NCI-H69 (cell line): ENCODE data around the gene CREB3L2.
A peak's percentile ranks its signal among the peaks of the same experiment; 100 is the strongest.
"Not testable (repeated sequence)": the region's sequence is repeated elsewhere in the genome, so short reads cannot be mapped to it uniquely, and the experiment has no call there.

Experiments used
- DNase-seq: peaks from one replicate; lab custom pipeline; 2025; lab: John Stamatoyannopoulos, UW

CREB3L2 gene

DNA sequence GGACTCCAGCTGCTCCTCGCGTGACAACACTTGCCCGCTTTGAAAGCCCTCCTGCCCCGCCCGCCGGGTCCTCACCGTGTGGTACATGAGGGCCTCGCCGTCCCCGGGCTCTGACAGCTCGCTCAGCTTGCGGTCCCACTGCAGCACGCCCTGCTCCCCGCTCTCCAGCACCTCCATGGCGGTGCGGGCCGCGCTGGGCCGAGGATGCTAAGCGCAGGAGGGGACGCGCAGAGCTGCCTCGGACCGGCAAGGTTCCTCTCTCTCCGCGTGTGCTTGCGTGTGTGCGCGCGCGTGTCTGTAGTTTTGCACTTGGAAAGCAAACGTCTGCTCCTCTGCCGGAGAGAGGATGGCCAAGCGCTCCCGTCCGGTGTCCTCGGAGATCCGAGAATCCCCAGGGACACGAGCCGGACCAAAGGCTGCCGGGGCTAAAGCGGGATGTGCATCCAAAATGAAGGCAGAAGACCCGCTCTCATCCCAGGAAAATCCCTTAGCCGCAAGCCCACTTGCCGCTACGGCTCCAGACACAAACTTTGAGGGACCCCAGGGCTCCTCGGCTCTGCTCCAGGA lies at the start of gene CREB3L2:
CREB3L2 (minus strand) TSS at position 558 of the 567 bp plus-strand sequence; CDS start at position 177, 381 bp downstream.
- DNase-seq = peak; percentile 85

DNA sequence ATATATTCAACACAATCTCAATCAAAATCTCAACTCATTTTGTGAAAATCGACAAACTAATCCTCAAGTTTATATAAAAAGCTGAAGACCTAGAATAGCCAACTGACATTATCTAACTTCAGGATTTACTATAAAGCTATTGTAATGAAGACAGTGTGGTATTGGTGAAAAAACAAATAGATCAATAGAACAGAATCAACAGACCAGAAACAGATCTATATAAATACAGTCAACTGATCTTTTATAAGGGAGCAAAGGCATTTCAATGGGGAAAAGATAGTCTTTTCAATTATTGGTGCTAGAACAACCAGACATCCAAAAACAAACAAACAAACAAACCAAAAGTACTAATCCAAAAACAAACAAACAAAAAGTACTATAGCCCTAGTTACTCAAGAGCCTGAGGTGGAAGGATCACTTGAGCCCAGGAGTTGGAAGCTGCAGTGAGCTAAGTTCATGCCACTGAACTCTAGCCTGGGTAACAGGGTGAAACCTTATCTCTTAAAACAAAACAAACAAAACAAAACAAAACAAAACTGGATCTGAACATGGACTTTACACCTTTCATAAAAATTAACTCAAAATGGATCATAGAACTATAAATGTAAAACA lies 47.7 kb upstream of the CREB3L2 start:
- no peak for DNase-seq

- DNase-seq = no peak
Observed at GRCh38 chr7:138047907-138048306, 46.0 kb upstream of the CREB3L2 start.

DNA sequence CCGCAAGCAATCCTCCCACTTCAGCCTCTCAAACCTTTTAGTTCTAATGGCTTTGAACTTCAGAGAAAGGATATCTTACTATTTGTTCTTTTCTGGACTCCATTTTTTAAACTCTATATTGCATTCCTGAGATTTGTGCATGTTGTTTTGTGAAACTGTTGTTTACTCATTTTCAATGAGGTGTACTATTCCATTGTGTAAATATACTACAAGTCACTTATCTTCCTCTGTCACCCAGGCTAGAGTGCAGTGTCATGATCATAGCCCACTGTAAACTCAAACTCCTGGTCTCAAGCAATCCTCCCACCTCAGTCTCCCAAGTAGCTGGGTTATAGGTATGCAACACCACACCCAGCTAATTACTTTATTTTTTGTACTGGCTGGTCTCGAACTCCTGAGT lies 43.0 kb upstream of the CREB3L2 start:
- no peak for DNase-seq

GRCh38 chr7:138040063-138040462 lies 38.2 kb upstream of the CREB3L2 start:
- DNase-seq = not testable (repeated sequence)

GRCh38 chr7:138036135-138036534 lies 34.2 kb upstream of the CREB3L2 start:
- DNase-seq = no peak

- DNase-seq = no peak
Observed at GRCh38 chr7:138033241-138033640, 31.4 kb upstream of the CREB3L2 start.

GRCh38 chr7:138032770-138033169 lies 30.9 kb upstream of the CREB3L2 start:
- DNase-seq = no peak

GRCh38 chr7:138032186-138032585 lies 30.3 kb upstream of the CREB3L2 start:
- DNase-seq = no peak

DNA sequence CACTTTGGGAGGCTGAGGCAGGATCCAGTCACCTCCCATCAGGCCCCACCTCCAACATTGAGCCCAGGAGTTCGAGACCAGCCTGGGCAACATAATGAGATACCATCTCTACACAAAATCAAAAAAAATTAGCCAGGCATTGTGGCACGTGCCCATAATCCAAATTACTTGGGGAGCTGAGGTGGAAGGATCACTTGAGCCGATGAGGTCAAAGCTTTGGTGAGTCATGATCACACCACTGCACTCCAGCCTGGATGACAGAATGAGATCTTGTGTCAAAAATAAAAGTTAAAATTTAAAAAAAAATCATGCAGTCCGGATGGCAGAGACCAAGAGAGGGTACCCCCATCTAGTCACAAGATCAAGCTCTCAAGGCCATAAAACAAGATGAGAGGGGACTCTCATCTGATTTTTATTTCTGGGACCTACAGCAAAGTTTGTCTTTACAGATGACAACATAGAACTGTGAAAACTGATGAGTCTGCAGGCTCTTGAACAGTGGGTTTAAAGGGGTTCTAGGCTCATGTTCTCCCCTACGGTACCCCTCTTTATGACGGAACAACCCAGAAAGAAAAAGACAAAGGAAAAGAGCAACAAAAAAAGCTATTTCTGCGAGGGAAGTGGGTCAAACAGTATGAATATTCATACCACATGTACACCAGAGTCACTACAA lies 28.9 kb upstream of the CREB3L2 start:
- DNase-seq = no peak

GRCh38 chr7:138029941-138030340 lies 28.1 kb upstream of the CREB3L2 start:
- DNase-seq = no peak

- DNase-seq = no peak
Observed at GRCh38 chr7:138029126-138029525, 27.2 kb upstream of the CREB3L2 start.

DNA sequence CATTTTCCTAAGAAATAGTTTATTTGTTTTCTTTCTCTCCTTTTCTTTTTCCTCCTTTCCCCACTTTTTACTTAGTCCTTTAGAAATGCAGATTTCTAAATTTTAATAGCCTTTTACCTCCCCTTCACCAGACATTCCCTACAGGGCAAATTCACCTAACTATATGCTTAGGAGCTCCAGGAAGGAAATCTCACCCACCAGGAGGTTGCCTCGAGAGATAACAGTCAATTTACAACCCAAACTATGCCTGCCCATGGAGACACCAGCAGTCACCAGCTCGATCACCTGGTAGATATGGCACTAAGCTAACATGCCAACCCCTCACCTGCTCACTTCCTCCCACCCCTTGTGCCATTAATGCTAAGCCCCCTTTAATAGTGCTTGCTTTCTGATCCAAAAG lies 25.2 kb upstream of the CREB3L2 start:
- no peak for DNase-seq

GRCh38 chr7:138025215-138026186 lies 23.6 kb upstream of the CREB3L2 start:
- no peak for DNase-seq

- DNase-seq = no peak
Observed at GRCh38 chr7:138024765-138025164, 22.9 kb upstream of the CREB3L2 start.

DNA sequence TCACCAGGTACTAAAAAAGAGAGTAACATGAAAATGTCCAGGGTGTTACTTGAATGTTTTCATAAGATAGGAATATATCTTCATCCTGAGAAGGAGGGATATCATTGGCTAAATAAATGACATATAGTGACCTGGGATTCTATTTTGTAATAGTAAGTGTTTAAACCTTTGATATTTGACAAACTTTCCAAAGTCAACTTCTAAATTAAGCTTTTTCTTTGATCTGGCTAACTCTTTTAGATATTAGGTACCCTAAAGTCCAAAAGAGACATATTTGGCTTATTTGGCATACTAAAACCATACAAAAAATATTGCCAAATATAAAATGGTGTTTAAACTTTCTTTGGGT lies 22.4 kb upstream of the CREB3L2 start:
- DNase-seq = no peak

- DNase-seq = no peak
Observed at GRCh38 chr7:138023618-138024342, 21.9 kb upstream of the CREB3L2 start.

- DNase-seq = no peak
Observed at GRCh38 chr7:138021889-138022288, 20.0 kb upstream of the CREB3L2 start.

GRCh38 chr7:138017992-138018391 lies 16.1 kb upstream of the CREB3L2 start:
- DNase-seq = no peak

GRCh38 chr7:138015096-138015495 lies 13.2 kb upstream of the CREB3L2 start:
- no peak for DNase-seq

DNA sequence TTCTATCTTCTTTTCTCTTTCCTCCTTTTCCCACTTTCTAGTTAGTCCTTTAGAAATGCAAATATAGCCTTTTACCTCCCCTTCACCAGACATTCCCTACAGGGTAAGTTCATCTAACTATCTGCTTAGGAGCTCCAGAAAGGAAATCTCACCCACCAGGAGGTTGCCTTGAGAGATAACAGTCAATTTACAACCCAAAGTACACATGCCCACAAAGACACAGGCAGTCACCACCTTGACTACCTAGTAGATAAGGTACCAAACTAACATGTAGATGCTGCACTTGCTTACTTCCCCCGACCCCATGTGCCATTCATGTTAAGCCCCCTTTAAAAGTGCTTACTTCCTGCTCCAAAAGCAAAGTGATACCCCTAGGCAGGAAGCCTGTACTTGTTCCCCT lies 12.8 kb upstream of the CREB3L2 start:
- no peak for DNase-seq

DNA sequence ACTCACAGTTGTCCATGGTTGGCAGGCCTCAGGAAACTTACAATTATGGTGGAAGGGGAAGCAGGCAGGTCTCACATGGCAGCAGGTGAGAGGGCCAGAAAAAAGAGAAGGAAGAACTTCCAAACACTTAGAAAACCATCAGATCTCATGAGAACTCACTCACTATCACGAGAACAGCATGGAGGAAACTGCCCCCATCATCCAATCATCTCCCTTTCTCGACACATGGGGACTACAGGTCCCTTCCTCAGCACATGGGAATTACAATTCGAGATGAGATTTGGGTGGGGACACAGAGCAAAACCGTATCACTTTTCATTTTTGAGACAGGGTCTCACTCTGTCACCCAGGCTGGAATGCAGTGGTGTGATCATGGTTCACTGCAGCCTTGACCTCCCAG lies 12.3 kb upstream of the CREB3L2 start:
- DNase-seq = not testable (repeated sequence)
